ENCODE measurements around the gene SPATA1. TPM values are rescaled to one million over a fixed set of nuclear protein-coding genes. Genes with fewer than 3 reads are reported as not detected.
A peak's percentile ranks its signal among the peaks of the same experiment; 100 is the strongest.
"Not testable (repeated sequence)": the region's sequence is repeated elsewhere in the genome, so short reads cannot be mapped to it uniquely, and the experiment has no call there.

Gene SPATA1
- total RNA-seq, 2 donors from 2014 or later: 0.95 to 3.0 TPM

- Mint-ChIP-seq H3K4me1 (ENCODE audit: low read depth in 2 of 2) (peaks cover 8% of the 10 kb centered on the region in 2 donors), H3K27me3 (no peaks in the 10 kb centered on the region), H3K27ac (peak overlapping the region in 1 of 2 donors; percentile 45), H3K36me3 (peaks cover 14% of the 10 kb centered on the region), H3K9me3 (no peaks in the 10 kb centered on the region), H3K4me3 (no peak overlapping the region)
- DNase-seq (ENCODE audit: low spot score) (no peak), ATAC-seq (no peak)
These were observed 8.4 kb upstream of the SPATA1 start for GRCh38 chr1:84497631-84498275.

- no peaks in the 10 kb centered on the region for H3K9me3 Mint-ChIP-seq
- peaks cover 32 to 36% of the 10 kb centered on the region in 2 donors for H3K4me1 Mint-ChIP-seq (ENCODE audit: low read depth in 2 of 2)
- H3K4me3 Mint-ChIP-seq: peak overlapping the region; percentile 97
- peaks cover 18% of the 10 kb centered on the region for H3K36me3 Mint-ChIP-seq
- no peak for DNase-seq (ENCODE audit: low spot score)
- no peaks in the 10 kb centered on the region for H3K27me3 Mint-ChIP-seq
- peak overlapping the region in 1 of 2 donors; percentile 33 for H3K27ac Mint-ChIP-seq
- no peak for ATAC-seq
These were observed 3.3 kb upstream of the SPATA1 start for GRCh38 chr1:84502927-84503326.

- peak overlapping the region; percentile 97 for H3K4me3 Mint-ChIP-seq
- peak overlapping the region; percentile 93 to 96 for H3K27ac Mint-ChIP-seq
- no peaks in the 10 kb centered on the region for H3K9me3 Mint-ChIP-seq
- peaks cover 32 to 36% of the 10 kb centered on the region in 2 donors for H3K4me1 Mint-ChIP-seq (ENCODE audit: low read depth in 2 of 2)
- no peak for ATAC-seq
- H3K27me3 Mint-ChIP-seq: no peaks in the 10 kb centered on the region
- H3K36me3 Mint-ChIP-seq: peaks cover 13% of the 10 kb centered on the region
- no peak for DNase-seq (ENCODE audit: low spot score)
These were observed 1.4 kb upstream of the SPATA1 start for GRCh38 chr1:84504580-84505492.

- peaks cover 13% of the 10 kb centered on the region for H3K36me3 Mint-ChIP-seq
These were observed 639 bp upstream of the SPATA1 start for GRCh38 chr1:84505493-84506001.

GRCh38 chr1:84506729-84507453 lies 705 bp downstream of the SPATA1 start:
- peaks cover 9% of the 10 kb centered on the region for H3K36me3 Mint-ChIP-seq
- H3K27ac Mint-ChIP-seq: peak overlapping the region; percentile 93 to 96
- DNase-seq (ENCODE audit: low spot score) (no peak), ATAC-seq (no peak)
- H3K27me3 Mint-ChIP-seq: no peaks in the 10 kb centered on the region
- H3K9me3 Mint-ChIP-seq: no peaks in the 10 kb centered on the region
- H3K4me1 Mint-ChIP-seq (ENCODE audit: low read depth in 2 of 2): peaks cover 24 to 28% of the 10 kb centered on the region in 2 donors
- H3K4me3 Mint-ChIP-seq: peak overlapping the region; percentile 97

More at GRCh38 chr1:84505493-84506001, 639 bp upstream of the SPATA1 start:
- DNase-seq (ENCODE audit: low spot score) (peak; percentile 80), ATAC-seq (peak; percentile 70 to 77)
- no peaks in the 10 kb centered on the region for H3K27me3 Mint-ChIP-seq
- H3K4me3 Mint-ChIP-seq: peak overlapping the region; percentile 97
- no peaks in the 10 kb centered on the region for H3K9me3 Mint-ChIP-seq
- H3K27ac Mint-ChIP-seq: peak overlapping the region; percentile 93 to 96
- peaks cover 32 to 36% of the 10 kb centered on the region in 2 donors for H3K4me1 Mint-ChIP-seq (ENCODE audit: low read depth in 2 of 2)

- not testable (repeated sequence) for H3K9me3 Mint-ChIP-seq; H3K27ac Mint-ChIP-seq; H3K36me3 Mint-ChIP-seq; H3K27me3 Mint-ChIP-seq; DNase-seq (ENCODE audit: low spot score); H3K4me3 Mint-ChIP-seq; ATAC-seq
- H3K4me1 Mint-ChIP-seq (ENCODE audit: low read depth in 2 of 2): peaks cover 24 to 28% of the 10 kb centered on the region in 2 donors
These were observed 1.7 kb downstream of the SPATA1 start for GRCh38 chr1:84507887-84508286.

- no peak overlapping the region for H3K4me3 Mint-ChIP-seq
- H3K27ac Mint-ChIP-seq: peak overlapping the region in 1 of 2 donors; percentile 45
- DNase-seq (ENCODE audit: low spot score): no peak
- H3K27me3 Mint-ChIP-seq: no peaks in the 10 kb centered on the region
- no peaks in the 10 kb centered on the region for H3K9me3 Mint-ChIP-seq
- ATAC-seq: no peak
- H3K4me1 Mint-ChIP-seq (ENCODE audit: low read depth in 2 of 2): peaks cover 20 to 23% of the 10 kb centered on the region in 2 donors
- peaks cover 9% of the 10 kb centered on the region for H3K36me3 Mint-ChIP-seq
These were observed 2.3 kb downstream of the SPATA1 start for GRCh38 chr1:84508510-84508909.

GRCh38 chr1:84509029-84509428 lies 2.8 kb downstream of the SPATA1 start:
- no peak for ATAC-seq
- H3K27me3 Mint-ChIP-seq: no peaks in the 10 kb centered on the region

GRCh38 chr1:84510165-84510564 lies 4.0 kb downstream of the SPATA1 start:
- Mint-ChIP-seq H3K4me1 (ENCODE audit: low read depth in 2 of 2) (peaks cover 3 to 6% of the 10 kb centered on the region in 2 donors), H3K36me3 (peaks cover 4% of the 10 kb centered on the region), H3K9me3 (no peaks in the 10 kb centered on the region), H3K4me3 (no peak overlapping the region), H3K27me3 (no peaks in the 10 kb centered on the region), H3K27ac (no peak overlapping the region)
- no peak for ATAC-seq
- no peak for DNase-seq (ENCODE audit: low spot score)

More at GRCh38 chr1:84509029-84509428, 2.8 kb downstream of the SPATA1 start:
- no peak overlapping the region for H3K4me3 Mint-ChIP-seq
- peaks cover 9% of the 10 kb centered on the region for H3K36me3 Mint-ChIP-seq
- peaks cover 15 to 18% of the 10 kb centered on the region in 2 donors for H3K4me1 Mint-ChIP-seq (ENCODE audit: low read depth in 2 of 2)
- H3K27ac Mint-ChIP-seq: no peak overlapping the region
- H3K9me3 Mint-ChIP-seq: no peaks in the 10 kb centered on the region
- no peak for DNase-seq (ENCODE audit: low spot score)

- DNase-seq (ENCODE audit: low spot score) (no peak), ATAC-seq (no peak)
- Mint-ChIP-seq H3K4me3 (no peak overlapping the region), H3K27me3 (no peaks in the 10 kb centered on the region), H3K4me1 (ENCODE audit: low read depth in 2 of 2) (peaks cover 0 to 3% of the 10 kb centered on the region in 2 donors), H3K36me3 (no peaks in the 10 kb centered on the region), H3K9me3 (no peaks in the 10 kb centered on the region), H3K27ac (no peak overlapping the region)
These were observed 4.5 kb downstream of the SPATA1 start for GRCh38 chr1:84510668-84511067.

- H3K4me1 Mint-ChIP-seq (ENCODE audit: low read depth in 2 of 2): no peaks in the 10 kb centered on the region
- H3K36me3 Mint-ChIP-seq: no peaks in the 10 kb centered on the region
These were observed 18.4 kb downstream of the SPATA1 start for GRCh38 chr1:84524590-84524989.

GRCh38 chr1:84525779-84526178 lies 19.6 kb downstream of the SPATA1 start:
- DNase-seq (ENCODE audit: low spot score) (no peak), ATAC-seq (no peak)
- Mint-ChIP-seq H3K4me3 (no peak overlapping the region), H3K27me3 (no peaks in the 10 kb centered on the region), H3K27ac (no peak overlapping the region), H3K36me3 (no peaks in the 10 kb centered on the region), H3K4me1 (ENCODE audit: low read depth in 2 of 2) (no peaks in the 10 kb centered on the region), H3K9me3 (no peaks in the 10 kb centered on the region)

More at GRCh38 chr1:84524590-84524989, 18.4 kb downstream of the SPATA1 start:
- ATAC-seq (no peak), DNase-seq (ENCODE audit: low spot score) (no peak)
- H3K9me3 Mint-ChIP-seq: no peaks in the 10 kb centered on the region
- no peaks in the 10 kb centered on the region for H3K27me3 Mint-ChIP-seq
- H3K4me3 Mint-ChIP-seq: no peak overlapping the region
- H3K27ac Mint-ChIP-seq: no peak overlapping the region

GRCh38 chr1:84538599-84538998 lies 32.4 kb downstream of the SPATA1 start:
- ATAC-seq (peak in 1 of 2 donors; percentile 84), DNase-seq (ENCODE audit: low spot score) (peak; percentile 58)
- H3K4me1 Mint-ChIP-seq (ENCODE audit: low read depth in 2 of 2): peaks cover 0 to 11% of the 10 kb centered on the region in 2 donors
- H3K9me3 Mint-ChIP-seq: no peaks in the 10 kb centered on the region
- no peaks in the 10 kb centered on the region for H3K27me3 Mint-ChIP-seq
- H3K27ac Mint-ChIP-seq: peak overlapping the region in 1 of 2 donors; percentile 49
- H3K36me3 Mint-ChIP-seq: peaks cover 6% of the 10 kb centered on the region
- H3K4me3 Mint-ChIP-seq: no peak overlapping the region
